ENCODE data around the gene UCK2. TPM values are rescaled to one million over a fixed set of nuclear protein-coding genes. Genes with fewer than 3 reads are reported as not detected.

The UCK2 gene
- total and polyA plus RNA-seq, 2 donors (not counting 1 experiment from before 2014, with no cell fraction given), result 8.9 to 11.5 TPM

DNA sequence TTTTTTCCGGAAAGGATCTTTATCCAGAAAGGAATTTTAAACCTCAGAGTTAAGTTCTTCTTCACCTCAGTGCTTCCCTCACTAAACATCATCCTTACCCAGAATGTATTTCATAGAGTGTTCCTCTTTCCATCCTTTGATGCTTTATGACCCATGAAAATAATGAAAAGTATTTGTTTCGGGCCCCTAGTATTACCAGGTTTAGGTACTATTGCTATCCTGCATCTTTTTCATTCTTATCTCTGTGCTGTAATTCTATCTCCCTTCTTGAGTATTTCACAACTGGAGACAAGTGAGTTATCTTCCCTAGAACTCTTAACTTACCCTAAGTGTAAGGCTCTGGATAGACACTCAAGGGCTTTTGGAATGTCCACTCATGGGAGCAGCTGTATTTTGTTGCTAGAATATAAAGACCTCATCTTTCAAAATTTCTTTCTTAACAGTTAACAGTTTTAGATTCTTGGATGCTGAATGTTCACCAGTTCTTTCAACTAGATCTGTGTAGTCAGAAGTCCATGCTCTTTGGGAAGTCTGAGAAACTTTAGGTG, 26.2 kb downstream of the UCK2 start:
- Mint-ChIP-seq H3K4me1 (peaks cover 39% of the 10 kb centered on the region), H3K27ac (no peak overlapping the region), H3K4me3 (no peak overlapping the region), H3K27me3 (no peaks in the 10 kb centered on the region), H3K9me3 (ENCODE audit: insufficient read depth) (no peaks in the 10 kb centered on the region)
- Histone ChIP-seq H3K4me1 (ENCODE audit: control insufficient read depth in 2 of 2, insufficient read depth in 2 of 2, low read length in 2 of 2) (peaks cover 12 to 15% of the 10 kb centered on the region in 2 donors), H3K27me3 (replicated peaks in 1 of 4; ENCODE audit: control extremely low read depth in 1 of 4, control insufficient read depth in 3 of 4, insufficient read depth in 4 of 4, low read length in 3 of 4) (no peaks in the 10 kb centered on the region), H3K9ac (ENCODE audit: low read length) (no peak overlapping the region), H3K4me2 (replicated peaks; ENCODE audit: low read depth, low read length, poor library complexity, severe bottlenecking) (no peak overlapping the region), H3K36me3 (replicated peaks in 1 of 2; ENCODE audit: control extremely low read depth in 1 of 2, control insufficient read depth in 1 of 2, extremely low read depth in 1 of 2, insufficient read depth in 2 of 2, low read length in 1 of 2) (no peaks in the 10 kb centered on the region), H3K4me3 (ENCODE audit: control extremely low read depth in 1 of 5, extremely low read depth in 1 of 5, insufficient read depth in 1 of 5, low read depth in 2 of 5, low read length in 4 of 5) (no peak overlapping the region), H3K79me2 (ENCODE audit: control insufficient read depth, insufficient read depth, low read length) (peaks cover 66% of the 10 kb centered on the region), H3K9me3 (ENCODE audit: control extremely low read depth in 1 of 3, control insufficient read depth in 2 of 3, insufficient read depth in 1 of 3, low read length in 2 of 3) (no peaks in the 10 kb centered on the region), H3K27ac (ENCODE audit: low read length in 2 of 2) (no peak overlapping the region), H2AFZ (ENCODE audit: insufficient read depth, low read depth, low read length, poor library complexity, severe bottlenecking) (no peak overlapping the region), H4K20me1 (ENCODE audit: control insufficient read depth, insufficient read depth, low read length, poor library complexity, severe bottlenecking) (peaks cover 12% of the 10 kb centered on the region)
- no CpG with 5 or more reads among the region's 2 CpGs for WGBS (ENCODE audit: insufficient coverage)
- ChIA-PET CTCF (interaction anchor here (1.0 kb wide), 1 partner anchor 485 kb away, joined by 3 read pairs; no protein-coding TSS in a partner anchor), POLR2A (no interaction called here)
- intact Hi-C loops (cut with micrococcal nuclease), result no loop called here
- ATAC-seq (ENCODE audit: low read depth) (no peak), DNase-seq (no peak)
- TF ChIP-seq EZH2 (IDR thresholded peaks at IDR 0.05; ENCODE audit: borderline replicate concordance, insufficient read depth, low read depth, low read length, poor library complexity, severe bottlenecking) (no peak), CTCF (IDR thresholded peaks at IDR 0.05) (no peak)

DNA sequence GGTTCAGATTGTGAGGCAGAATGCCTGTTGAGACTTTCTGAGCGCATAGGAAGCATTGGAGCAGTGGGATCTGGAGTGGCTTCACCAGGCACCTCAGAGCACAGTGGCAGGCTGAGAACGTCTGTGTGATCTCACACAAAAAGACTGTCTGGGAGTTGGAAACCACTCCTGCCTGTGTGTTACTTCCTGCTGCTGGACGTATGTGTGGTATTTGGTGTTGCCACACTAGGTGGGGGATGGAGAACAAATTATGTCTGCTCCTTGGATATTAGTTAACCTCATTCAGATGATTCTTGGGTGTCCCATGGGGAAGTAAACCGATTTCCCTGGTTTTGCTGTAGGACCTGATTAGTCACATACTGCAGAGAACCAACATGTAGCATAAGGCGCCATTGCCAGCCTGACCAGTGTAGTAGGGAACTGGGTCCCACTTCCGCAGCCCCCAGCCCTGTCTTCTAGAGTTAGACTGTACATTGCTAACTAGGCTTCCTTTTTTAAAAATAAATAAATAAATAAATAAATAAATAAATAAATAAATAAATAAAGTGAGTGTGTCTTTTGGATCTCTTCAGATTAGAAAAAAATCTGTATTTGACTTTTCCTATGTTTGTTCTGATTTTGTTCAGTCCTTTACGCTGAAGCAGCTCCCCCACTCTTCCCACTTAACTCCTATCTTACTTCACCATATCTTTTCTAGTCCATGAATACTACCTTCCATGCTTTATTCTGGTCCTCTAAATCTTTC, 26.9 kb downstream of the UCK2 start:
- H3K9me3 Mint-ChIP-seq (ENCODE audit: insufficient read depth), result no peaks in the 10 kb centered on the region
- Histone ChIP-seq H2AFZ (ENCODE audit: insufficient read depth, low read depth, low read length, poor library complexity, severe bottlenecking) (no peak overlapping the region), H3K9ac (ENCODE audit: low read length) (no peak overlapping the region), H3K4me3 (ENCODE audit: control extremely low read depth in 1 of 5, extremely low read depth in 1 of 5, insufficient read depth in 1 of 5, low read depth in 2 of 5, low read length in 4 of 5) (no peak overlapping the region), H3K79me2 (ENCODE audit: control insufficient read depth, insufficient read depth, low read length) (peaks cover 60% of the 10 kb centered on the region), H3K4me2 (replicated peaks; ENCODE audit: low read depth, low read length, poor library complexity, severe bottlenecking) (no peak overlapping the region), H4K20me1 (ENCODE audit: control insufficient read depth, insufficient read depth, low read length, poor library complexity, severe bottlenecking) (peaks cover 12% of the 10 kb centered on the region), H3K27me3 (replicated peaks in 1 of 4; ENCODE audit: control extremely low read depth in 1 of 4, control insufficient read depth in 3 of 4, insufficient read depth in 4 of 4, low read length in 3 of 4) (no peaks in the 10 kb centered on the region), H3K36me3 (replicated peaks in 1 of 2; ENCODE audit: control extremely low read depth in 1 of 2, control insufficient read depth in 1 of 2, extremely low read depth in 1 of 2, insufficient read depth in 2 of 2, low read length in 1 of 2) (no peaks in the 10 kb centered on the region), H3K9me3 (ENCODE audit: control extremely low read depth in 1 of 3, control insufficient read depth in 2 of 3, insufficient read depth in 1 of 3, low read length in 2 of 3) (no peaks in the 10 kb centered on the region), H3K27ac (ENCODE audit: low read length in 2 of 2) (no peak overlapping the region), H3K4me1 (ENCODE audit: control insufficient read depth in 2 of 2, insufficient read depth in 2 of 2, low read length in 2 of 2) (peaks cover 12 to 15% of the 10 kb centered on the region in 2 donors)
- TF ChIP-seq CTCF (IDR thresholded peaks at IDR 0.05), result no peak
- TF ChIP-seq EZH2 (IDR thresholded peaks at IDR 0.05; ENCODE audit: borderline replicate concordance, insufficient read depth, low read depth, low read length, poor library complexity, severe bottlenecking), result no peak
- ChIA-PET POLR2A (no interaction called here), CTCF (no interaction called here)
- H3K4me3 Mint-ChIP-seq, result no peak overlapping the region
- no peaks in the 10 kb centered on the region for H3K27me3 Mint-ChIP-seq
- DNase-seq, result no peak
- ATAC-seq (ENCODE audit: low read depth), result no peak
- 60% methylated on average over 5 of the region's 7 CpGs for WGBS (ENCODE audit: insufficient coverage)
- peaks cover 39% of the 10 kb centered on the region for H3K4me1 Mint-ChIP-seq
- H3K27ac Mint-ChIP-seq, result no peak overlapping the region
- intact Hi-C loops (cut with micrococcal nuclease), result no loop called here

Measured in B cell (primary cell).